ENCODE measurements around the gene EOLA1.
"Not testable (repeated sequence)": the region's sequence is repeated elsewhere in the genome, so short reads cannot be mapped to it uniquely, and the experiment has no call there.

Gene EOLA1

DNA sequence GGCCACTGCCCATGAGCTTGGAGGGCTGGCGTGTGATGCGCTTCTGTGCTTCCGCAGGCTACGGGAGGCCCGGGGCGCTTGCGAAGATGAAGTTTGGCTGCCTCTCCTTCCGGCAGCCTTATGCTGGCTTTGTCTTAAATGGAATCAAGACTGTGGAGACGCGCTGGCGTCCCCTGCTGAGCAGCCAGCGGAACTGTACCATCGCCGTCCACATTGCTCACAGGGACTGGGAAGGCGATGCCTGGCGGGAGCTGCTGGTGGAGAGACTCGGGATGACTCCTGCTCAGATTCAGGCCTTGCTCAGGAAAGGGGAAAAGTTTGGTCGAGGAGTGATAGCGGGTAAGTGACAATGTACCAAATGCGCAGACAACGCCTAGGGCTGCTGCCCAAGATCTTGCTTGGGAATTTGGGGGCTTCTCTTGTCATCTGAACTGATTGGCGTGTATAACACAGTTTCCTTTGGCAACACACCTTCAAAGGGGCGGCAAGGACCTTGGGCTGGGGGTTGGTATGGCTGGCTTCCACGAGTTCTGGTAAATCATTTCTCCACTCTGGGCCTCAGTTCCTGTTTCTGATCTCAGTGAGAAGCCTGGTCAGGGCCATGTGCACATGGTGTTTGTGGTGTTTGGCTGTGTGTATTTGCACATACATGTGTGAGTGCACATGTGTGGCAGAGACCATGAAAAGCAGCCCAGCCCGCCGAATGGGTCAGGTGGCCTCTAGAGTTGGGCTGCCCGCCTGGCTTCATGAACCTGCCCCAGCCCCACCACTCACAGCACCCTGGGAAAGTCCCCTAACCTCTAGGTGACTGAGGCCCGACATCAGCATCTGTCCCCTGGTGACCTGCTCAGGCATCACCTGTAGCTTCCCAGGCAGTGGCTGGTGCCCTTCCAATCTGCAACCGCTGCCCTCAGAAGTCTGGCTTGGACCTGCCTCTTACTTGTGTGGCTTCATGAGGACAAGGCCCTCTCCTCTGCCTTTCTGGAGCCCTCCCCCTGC lies 5.0 kb downstream of the EOLA1 start:
- not testable (repeated sequence) for DNase-seq (ENCODE audit: low read depth)

DNA sequence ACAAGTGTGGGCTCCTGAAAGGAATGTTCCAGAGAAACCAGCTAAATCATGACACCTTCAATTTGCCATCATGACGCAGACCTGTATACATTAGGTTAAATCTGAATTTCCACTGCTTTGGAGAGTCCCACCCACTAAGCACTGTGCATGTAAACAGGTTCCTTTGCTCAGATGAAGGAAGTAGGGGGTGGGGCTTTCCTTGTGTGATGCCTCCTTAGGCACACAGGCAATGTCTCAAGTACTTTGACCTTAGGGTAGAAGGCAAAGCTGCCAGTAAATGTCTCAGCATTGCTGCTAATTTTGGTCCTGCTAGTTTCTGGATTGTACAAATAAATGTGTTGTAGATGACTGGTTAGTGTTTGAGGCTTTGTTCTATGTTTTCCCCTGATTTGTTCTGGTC lies 6.2 kb downstream of the EOLA1 start:
- not testable (repeated sequence) for DNase-seq (ENCODE audit: low read depth)

DNA sequence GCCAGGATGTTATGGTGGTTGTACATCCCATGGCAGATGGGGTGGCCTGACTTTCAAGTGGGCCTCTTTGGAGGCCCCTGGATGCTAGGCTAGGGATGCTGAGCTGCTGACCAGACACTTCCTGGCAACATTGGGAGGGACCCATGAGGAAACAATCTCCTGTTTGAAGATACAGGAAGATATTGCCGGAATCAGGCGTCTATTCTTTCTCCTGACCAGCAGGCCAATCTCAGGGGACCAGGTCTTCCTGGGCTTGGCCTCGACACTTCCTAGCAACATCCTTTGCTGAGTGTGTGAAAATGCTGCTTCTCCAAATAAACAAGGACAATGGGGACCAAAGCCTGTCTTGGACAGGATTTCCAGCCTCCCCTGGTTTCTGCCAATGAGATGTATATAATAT lies 7.0 kb downstream of the EOLA1 start:
- not testable (repeated sequence) for DNase-seq (ENCODE audit: low read depth)

DNA sequence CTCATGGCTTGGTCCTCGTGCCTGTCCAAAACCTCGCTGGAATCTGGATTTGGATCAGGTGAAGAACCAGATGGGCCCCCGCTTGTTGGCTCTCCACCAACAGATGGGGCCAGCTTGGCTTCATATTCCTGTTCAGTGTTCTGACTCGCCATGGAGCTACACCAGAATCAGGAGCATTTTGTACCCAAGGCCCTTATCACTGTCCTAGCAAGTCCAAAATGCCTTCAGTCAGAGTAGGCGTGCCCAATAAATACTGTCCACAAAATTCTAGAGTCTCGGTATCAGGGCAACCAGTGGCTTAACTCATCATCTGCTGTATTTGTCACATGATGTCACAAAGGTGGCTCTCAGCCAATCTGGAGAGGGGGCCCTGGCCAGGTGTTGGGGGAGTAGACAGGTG lies 8.9 kb downstream of the EOLA1 start, which contains the start of gene HSFX3:
Gene HSFX3, minus strand, starts transcription at position 224 of the 400 bp plus-strand sequence. Its CDS starts 72 bp downstream, at position 152.
- DNase-seq (ENCODE audit: low read depth) = not testable (repeated sequence)

DNA sequence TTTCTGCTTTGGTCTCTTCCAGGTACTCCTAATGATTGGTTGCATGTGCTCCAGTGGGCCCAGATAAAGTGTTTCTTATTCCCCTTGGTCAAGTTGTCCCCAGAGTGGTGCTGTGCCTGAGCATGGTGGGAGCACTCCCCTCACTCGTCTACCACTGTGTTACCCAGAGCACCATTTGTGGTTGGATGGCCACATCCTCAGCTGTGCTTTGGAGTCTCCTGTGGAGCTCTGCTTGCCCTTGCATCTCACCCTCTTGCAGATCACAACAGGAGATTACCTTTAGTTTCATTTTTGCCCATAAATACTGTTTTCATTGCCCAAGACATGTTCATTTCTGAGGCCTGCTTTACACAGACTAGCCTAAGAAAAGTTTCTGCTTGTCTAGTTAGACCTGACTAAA lies 9.6 kb downstream of the EOLA1 start:
- not testable (repeated sequence) for DNase-seq (ENCODE audit: low read depth)

DNA sequence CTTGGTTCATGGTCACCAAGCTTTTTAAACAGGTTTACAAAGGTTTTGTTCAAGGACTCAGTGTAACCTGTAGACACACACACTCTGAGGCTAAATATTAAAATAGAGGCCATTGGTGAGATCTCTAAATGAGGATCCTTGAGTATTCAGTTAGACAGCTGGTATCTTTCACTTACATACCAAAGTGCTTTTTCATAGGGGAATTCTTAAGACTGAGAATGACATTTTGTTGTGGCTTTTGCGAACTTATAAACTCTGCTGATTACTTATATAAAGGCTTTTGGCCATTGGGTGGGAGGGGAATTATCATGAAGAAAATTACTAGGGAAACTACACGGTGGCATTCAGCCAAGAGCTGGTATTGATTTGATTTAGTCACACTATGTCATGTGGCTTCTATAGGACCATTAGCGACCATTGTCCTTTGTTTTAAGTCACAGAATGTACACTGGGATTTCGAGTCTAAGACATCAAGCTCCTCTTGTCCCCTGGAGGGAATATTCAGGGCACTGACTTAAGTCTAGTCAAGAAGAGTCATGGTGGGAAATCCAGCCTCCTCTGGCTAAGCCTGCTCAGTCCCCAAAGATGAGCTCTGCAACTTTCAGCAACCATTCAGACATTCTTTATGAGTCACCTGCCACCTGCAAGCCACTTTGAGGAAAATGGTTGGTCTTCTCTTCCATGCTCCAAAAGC lies 10.6 kb downstream of the EOLA1 start:
- DNase-seq (ENCODE audit: low read depth) = not testable (repeated sequence)

DNA sequence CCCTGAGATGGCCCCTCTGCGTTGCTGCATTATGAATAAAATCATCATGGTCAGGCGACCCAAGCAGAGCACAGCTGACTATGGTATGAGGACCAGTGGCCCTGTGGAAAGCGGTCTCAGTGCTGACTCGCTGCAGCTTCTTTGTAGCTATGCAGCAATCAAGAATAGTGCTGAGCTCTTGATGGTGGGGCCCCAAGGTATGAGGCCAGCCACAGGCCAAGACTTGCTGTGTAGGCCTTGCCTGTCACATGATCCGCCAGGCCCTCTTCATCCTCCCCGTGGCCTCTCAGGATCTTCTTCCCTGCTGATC lies 11.1 kb downstream of the EOLA1 start:
- DNase-seq (ENCODE audit: low read depth) = not testable (repeated sequence)

DNA sequence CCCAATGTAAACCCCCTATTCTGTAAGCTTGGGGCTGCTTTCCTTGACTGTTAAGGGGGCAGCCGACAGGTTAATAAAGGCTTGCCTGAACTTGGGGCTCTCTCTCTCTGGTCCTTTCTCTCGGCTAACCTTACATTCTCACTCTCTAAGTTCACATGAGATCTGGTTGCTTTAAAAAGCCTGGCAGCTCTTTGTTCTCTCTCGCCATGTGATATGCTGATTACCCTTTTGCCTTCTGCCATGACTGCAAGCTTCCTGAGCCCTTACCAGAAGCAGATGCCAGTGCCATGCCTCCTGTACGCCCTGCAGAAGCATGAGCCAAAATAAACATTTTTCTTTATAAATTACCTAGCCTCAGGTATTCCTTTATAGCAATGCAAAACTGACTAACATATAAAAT lies 14.4 kb downstream of the EOLA1 start:
- DNase-seq (ENCODE audit: low read depth) = not testable (repeated sequence)

DNA sequence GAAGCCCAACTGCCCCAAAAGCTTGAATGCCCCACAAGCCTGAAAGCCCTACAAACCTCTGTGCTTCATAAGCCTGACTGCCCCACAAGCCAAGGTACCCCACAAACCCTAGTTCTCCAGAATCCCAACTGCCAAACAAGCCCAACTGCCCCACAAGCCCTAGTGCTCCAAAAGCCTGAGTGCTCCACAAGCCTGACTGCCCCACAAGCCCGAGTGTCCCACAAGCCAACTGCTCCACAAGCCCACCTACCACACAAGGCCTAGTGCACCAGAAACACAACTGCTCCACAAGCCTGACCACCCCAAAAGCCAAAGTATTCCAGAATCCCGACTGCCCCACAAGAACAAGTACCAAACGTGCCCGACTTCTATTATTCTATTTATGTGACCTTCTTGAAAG lies 22.5 kb downstream of the EOLA1 start:
- no peak for DNase-seq (ENCODE audit: low read depth)

DNA sequence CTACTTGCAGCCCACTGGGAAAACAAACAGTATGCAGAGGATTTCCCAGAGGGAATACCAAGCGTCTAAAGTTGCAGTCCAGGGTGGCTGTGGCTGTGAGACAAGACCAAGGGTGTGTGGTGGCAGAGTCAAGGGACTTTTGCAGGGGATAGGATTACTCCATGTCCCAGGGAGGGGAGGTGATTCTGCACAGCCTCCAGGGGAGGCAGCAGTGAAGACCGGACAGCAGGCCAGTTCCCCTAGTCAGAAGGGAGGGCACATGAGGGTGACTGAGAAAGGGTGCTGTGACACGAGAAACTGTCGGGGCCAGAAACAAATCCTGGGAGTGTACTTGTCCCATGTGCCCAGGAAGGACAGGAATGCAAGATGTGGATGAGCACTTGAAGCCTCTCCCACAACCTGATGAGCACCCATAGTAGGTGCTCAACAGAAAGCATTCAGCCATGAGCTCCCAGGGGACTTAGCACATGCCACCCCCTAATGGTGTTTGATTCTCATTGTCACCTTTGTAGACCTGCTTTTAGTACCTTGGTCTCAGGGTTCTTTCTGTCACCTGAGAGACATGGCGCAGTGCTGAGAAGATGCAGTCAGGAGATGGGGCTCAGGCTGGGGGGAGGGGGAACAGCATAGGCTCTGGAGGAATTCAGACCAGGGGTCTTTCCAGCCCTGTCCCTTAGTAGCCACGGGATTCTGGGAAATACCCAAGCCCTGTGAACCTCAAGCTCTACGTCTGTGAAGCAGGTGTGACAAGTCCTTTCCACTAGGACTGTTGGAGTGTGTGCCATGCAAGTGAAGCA lies 27.0 kb downstream of the EOLA1 start:
- no peak for DNase-seq (ENCODE audit: low read depth)

DNA sequence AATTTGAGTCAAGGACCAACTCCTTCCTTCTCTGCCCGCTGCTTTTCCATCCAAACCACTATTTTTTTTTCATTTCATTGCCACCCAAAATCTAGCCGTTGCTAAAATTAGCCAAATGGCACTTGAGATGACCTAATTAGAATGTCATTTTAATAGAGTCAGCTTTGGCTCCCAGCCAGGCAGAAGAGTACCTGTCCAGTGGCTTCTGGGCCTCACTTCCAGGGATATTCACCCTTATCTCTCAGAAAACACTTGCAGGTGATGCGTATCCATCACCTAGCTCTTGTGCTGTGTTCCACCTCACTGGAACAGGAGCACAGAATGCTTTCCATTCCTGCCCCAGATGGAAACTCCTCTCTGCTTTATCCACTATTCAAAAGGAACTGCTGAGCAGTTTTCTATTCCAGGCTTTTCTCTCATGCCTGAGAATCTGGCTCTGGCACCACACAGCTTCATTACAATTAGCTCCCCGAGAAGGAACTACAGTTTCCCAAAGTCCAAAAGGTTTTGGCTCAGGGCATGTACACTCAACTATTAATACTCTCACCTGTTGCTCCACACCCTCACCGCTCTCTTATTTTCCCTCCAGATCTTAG lies 28.0 kb downstream of the EOLA1 start:
- no peak for DNase-seq (ENCODE audit: low read depth)

DNA sequence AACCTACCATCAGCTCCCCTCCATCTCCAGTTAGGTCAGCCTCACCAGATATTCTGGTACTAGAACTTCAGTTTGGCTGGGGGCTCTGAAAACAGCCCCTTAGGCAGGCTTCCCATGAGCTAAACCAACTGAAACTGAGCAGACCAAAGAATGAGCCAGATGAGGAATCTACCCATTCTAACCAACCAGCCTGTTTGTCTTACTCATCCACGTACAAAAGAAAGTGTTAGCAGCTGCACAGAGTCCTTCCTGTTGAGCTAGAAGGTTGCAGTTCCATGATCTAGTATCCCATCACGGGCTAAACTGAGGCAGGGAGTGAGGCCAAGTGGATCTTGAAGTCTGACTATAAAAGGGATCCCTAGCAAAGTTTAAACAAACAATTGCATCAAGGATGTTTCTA lies 29.0 kb downstream of the EOLA1 start:
- no peak for DNase-seq (ENCODE audit: low read depth)

DNA sequence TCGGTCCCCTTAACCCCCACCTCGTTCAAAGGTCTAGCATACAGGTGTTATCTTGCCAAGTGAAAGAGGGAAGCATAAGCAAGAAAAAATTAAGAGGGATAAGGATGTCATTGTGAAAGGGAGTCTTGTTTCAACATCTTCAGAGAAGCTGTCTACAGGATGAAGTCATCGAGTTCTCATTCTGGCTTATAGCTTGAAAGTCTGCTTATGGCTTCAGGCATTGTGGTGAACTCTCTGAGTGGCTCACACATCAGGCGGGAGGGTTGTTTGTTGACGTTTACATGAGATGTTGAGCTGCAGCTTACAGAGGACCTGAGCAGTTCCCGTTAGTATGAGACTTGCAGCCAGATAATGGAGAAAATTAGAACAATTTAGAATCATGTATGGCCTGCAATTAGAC lies 29.9 kb downstream of the EOLA1 start:
- DNase-seq (ENCODE audit: low read depth) = no peak

DNA sequence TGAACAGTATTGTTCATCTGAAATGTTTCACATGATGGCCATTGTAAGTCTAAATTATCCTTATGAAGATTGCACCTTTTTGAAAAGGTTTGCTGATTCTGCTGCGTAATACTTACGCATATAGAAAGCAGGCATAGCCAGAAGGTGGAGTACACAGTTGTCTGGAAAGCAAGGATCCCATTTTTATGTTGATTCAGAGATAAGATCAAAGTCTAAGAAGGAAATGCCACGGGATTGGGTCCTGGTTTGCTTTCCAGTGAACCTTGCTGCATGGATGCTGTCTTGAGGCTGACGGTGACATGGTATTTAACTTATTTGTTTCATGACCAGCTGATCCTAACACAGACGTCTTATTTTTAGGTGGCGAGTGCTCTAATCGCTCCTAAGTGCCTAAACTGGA lies 31.0 kb downstream of the EOLA1 start:
- no peak for DNase-seq (ENCODE audit: low read depth)

DNA sequence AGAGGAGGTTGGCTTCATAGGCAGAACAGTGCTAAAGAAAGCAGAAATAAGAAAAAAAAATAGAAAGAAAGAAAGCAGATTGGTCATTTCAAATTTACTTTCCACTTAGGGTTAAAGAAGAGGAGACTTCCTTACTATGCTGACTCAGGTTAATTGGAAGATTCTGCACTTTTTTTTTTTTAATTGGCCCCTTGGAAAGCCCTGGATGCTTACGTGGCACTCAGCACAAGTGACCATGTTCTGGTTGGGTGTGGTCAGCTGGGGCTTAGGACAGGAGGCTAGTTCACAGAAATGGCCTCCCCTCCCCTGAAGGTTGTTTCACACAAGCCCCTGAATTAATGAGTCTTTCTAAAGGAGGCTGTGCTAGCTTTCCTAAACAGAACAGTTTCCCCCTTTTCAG lies 31.9 kb downstream of the EOLA1 start:
- DNase-seq (ENCODE audit: low read depth) = no peak

DNA sequence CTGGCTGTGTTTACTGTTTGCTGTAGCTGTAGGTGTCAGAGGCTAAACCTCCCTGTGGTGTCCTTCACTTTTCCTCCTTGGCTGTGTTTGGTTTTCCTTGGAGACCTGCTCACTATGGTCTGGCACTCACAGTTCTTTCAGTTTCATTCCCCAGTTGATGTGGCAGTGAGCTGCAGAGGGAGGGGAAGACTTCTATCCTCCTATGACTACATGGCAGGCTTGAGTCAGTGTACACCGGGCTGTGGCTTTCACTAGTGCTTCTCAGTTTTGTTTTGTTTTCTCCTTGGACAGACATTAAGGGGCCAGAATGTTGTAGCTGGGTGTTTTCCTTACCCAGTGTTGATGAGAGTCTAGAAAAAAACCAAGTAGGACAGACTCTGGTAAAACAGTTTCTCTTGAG lies 32.6 kb downstream of the EOLA1 start:
- not testable (repeated sequence) for DNase-seq (ENCODE audit: low read depth)

DNA sequence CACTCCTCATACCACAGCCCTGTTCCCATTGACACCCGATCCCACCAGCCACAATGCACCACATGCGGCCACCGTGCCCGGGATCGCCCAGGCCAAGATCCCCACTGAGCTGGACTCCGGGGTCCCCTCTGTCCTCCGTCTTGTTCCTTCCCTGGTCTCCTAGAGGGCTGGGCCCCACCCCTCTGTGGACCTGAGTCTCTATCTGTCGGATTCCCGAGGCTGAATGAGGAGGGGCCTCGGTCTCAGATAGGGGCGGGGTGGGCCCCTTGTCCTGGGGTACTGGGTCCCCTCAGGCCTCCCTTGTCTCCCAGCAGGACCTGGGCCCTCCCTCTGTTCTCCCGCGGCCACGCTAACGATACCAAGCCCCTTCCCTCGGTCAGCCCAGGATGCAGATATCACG lies 44.8 kb downstream of the EOLA1 start:
- DNase-seq (ENCODE audit: low read depth) = not testable (repeated sequence)

DNA sequence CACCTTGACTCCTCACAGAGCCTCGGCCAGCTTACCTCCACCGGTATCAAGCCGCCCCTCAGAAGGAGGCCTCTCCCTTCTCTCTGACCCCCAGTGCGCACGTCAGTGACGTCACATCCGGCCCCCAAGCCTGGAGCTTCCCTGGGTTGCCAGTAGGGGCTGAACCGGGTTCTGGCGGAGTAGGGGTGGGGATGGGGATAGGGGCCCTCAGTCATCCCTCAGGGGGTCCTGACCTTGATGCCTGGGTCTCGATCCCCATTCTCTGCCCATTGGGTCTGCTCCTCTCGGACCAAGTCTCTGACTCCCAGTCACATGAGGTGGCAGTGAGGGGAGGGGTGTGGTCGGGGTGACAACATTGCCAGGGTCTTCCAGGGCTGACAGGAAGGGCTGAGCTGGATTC lies 46.5 kb downstream of the EOLA1 start, which contains the start of gene MAGEA9B:
Gene MAGEA9B, minus strand, starts transcription at position 101 of the 400 bp plus-strand sequence. CDS start 4,280 bp downstream, outside the sequence.
- DNase-seq (ENCODE audit: low read depth) = not testable (repeated sequence)

DNA sequence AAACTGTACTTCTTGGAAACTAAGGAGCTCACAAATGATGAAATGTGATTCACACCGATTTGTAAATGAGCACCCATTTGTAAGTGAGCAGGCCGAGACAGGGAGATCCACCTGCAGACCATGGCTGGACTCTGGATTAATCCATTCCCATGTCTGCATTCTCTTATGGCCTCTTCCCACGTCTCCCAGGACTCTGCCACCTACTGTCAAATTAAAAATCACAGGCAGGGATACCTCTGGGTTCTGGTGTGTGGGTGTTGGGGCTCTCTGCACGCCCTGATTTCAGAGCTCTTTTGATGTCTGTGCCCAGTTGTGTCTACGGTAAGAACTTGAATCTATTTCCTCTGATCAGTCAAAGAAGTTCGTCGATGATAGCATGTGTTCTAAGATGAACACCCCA lies 50.2 kb downstream of the EOLA1 start:
- DNase-seq (ENCODE audit: low read depth) = not testable (repeated sequence)

DNA sequence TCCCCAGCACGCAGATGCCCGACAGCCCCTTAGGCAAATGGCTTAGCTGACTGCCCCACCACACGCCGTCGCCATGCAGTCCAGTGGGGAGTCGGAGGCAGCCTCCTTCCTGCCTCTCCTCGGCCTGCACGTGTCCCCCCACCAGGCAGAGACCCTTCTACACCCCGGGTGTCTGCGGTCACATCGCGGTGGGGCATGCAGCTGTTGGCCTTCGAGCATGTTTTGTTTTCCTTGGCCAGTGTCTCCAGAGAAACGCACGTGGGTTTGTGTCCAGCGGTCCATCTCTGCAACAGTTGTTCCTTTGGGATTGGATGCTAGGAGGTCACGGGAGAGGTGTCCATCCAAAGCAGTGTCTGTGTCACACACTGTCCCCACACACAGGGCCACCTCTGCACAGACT lies 54.4 kb downstream of the EOLA1 start, which contains the start of gene HSFX2:
Gene HSFX2, minus strand, starts transcription at position 101 of the 400 bp plus-strand sequence. CDS start 614 bp downstream, outside the sequence.
- DNase-seq (ENCODE audit: low read depth) = not testable (repeated sequence)

DNA sequence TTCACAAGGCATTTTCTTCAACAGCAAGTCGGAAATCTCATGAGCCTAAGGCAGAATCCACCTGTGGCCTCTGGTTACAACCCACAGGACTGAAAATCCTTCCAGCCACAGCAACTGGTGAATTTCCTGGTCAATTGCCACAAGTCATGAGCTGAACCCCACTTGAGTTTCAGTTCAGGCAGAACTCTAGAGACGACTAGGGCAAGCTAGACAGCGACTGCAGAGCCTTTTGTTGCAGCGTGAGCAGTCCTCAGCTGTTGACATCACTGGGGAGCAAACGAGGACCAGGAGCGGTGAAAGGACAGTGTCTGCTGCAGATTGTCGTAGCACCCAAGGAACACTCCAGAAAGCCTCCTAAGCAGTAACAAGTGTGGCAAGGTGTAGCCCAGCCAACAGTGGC lies 55.1 kb downstream of the EOLA1 start:
- DNase-seq (ENCODE audit: low read depth) = not testable (repeated sequence)
